Stimulated activated CD8-positive, alpha-beta memory T cell treated with anti-CD3 and anti-CD28 coated beads, Interleukin-7, amount 100 ng/mL, for 1 hour (primary cell): ENCODE results near the gene CALML4.
"Not testable (repeated sequence)": the region's sequence is repeated elsewhere in the genome, so short reads cannot be mapped to it uniquely, and the experiment has no call there.

Source experiments
- DNase-seq, 2 donors: peaks; one replicate each; pipeline ENCODE4 v3.0.0-alpha.2; 2020; ENCODE audit warnings: low read depth in 2 of 2

CALML4 gene

GRCh38 chr15:68191555-68191954 is 13.6 kb downstream of the CALML4 start:
- no peak for DNase-seq

- no peak for DNase-seq
Measured at GRCh38 chr15:68190048-68190447, 15.1 kb downstream of the CALML4 start.

DNA sequence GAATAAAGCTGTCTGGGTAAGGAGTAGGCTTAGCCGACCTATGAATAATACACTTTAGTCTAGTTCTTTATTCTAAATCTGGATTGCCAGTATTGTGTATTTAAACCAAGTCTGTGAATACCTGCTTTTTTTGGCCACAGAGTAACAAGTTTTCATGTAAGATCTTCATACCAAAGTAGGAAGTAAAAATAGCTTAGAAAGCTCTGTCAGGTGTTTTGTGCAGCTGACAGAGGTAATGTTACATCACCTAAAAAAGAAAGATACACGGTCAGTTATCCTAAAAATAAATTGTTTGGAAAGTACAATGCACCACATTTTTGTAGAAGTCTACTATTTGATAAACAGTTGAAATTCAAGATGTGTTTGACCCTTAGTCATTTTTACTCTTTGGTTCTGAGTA is 16.5 kb downstream of the CALML4 start:
- DNase-seq, result no peak

GRCh38 chr15:68187559-68187958 is 17.6 kb downstream of the CALML4 start:
- DNase-seq, result no peak

DNA sequence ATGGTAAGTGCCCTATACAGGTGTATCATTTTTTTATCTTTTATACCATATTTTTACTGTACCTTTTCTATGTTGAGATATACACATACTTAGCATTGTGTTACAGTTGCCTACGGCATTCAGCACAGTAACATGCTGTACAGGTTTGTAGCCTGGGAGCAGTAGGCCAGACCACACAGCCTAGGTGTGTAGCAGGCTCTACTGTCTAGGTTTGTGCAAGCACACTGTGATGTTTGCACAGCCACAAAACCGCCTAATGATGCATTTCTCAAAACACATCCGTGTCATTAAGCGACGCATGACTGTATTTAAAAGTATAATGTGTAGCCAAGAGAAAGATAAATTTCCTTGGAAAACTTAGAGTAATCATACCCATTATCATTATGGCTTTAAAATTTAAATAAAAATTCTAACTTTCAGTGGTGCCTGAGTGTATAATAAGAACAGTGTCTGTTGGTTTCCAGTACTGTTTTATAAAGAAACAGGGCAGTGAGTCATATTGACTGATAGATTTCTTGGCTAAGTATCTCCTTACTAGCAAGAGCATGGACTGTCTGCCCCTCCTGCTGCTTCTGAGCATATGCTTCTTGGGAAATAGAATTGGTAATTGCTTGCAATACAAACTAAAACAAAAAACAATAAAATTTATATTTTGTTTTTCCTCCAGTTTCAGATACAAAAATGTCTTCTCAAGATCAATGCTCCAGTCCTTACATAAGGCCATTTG is 18.3 kb downstream of the CALML4 start:
- DNase-seq, result no peak

DNA sequence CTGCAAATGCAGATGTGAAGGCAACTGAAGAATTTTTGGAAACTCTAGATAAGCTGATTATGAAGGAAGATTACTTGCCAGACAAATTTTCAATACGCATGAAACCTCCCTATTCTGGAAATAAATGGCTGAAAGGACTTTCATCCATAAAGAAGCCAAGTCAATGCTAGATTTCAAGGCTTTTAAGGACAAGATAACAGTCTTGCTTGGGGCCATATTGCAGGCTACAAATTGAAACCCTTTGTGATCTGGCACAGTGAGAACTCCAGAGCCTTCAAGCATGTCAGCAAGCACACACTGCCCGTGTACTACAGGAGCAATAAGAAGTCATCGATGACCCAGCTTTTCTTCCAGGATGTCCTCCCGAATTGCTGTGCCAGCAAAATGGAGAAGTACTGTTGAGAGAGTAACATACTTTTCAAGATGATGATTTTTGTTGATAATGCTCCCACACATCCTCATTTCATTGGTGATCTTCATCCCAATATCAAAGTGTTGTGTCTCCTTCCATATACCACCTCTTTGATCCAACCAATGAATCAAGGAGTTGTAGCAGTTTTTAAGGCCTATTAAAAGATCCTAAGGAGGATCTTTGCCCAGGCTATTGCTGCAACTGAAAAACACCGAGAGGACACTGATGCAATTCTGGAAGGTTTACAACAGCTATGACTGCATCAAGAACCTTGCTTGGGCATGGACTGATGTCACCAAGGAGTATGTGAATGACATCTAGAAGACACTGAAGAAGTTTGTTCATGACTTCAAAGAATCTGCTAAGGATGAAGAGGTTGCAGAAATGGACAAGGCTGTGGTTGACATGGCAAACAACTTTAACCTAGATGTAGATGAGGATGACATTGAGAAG is 20.3 kb downstream of the CALML4 start:
- DNase-seq, result no peak

GRCh38 chr15:68183616-68184315 is 21.4 kb downstream of the CALML4 start:
- no peak for DNase-seq

DNA sequence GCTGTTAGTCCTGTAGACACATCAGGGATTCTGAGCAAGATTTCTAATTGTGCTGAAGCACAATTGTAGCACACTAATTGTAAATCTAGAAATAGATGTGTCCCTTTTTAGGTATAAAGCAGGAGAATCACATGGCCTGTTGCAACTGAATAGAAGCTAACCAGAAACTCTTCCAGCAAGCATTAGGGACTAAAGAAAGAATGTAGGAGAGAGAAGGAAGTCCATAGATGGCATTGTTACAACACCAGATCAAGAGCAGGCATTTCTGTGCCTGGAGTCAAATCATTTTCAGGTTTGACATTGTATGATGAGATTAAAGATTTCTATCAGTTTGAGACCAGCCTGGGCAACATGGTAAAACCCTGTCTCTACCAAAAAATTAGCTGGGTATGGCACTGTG is 27.4 kb downstream of the CALML4 start:
- DNase-seq, result no peak

GRCh38 chr15:68176601-68177000 is 28.5 kb downstream of the CALML4 start:
- no peak for DNase-seq

- DNase-seq, result no peak
Measured at GRCh38 chr15:68175526-68175925, 29.6 kb downstream of the CALML4 start.

DNA sequence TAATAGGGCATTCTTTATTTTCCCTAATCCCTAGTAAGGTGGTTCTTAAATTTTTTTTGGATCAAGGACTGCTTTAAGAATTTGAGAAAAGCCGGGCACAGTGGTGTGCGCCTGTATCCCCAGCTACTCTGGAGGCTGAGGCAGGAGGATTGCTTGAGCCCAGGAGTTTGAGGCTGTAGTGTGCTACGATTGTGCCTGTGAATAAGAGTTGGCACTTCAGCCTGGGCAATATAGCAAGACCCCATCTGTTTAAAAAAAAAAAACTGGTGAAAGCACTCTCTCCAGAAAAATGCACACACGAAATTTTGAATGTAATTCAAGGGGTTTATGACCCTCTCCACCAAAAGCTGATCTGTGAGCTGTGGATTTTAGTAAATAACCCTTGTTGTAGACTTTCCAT is 32.0 kb downstream of the CALML4 start:
- DNase-seq, result no peak

- not testable (repeated sequence) for DNase-seq
Measured at GRCh38 chr15:68172037-68172436, 33.1 kb downstream of the CALML4 start.

GRCh38 chr15:68166847-68167246 is 38.3 kb downstream of the CALML4 start:
- DNase-seq, result no peak

GRCh38 chr15:68163191-68163590 is 41.9 kb downstream of the CALML4 start:
- no peak for DNase-seq

DNA sequence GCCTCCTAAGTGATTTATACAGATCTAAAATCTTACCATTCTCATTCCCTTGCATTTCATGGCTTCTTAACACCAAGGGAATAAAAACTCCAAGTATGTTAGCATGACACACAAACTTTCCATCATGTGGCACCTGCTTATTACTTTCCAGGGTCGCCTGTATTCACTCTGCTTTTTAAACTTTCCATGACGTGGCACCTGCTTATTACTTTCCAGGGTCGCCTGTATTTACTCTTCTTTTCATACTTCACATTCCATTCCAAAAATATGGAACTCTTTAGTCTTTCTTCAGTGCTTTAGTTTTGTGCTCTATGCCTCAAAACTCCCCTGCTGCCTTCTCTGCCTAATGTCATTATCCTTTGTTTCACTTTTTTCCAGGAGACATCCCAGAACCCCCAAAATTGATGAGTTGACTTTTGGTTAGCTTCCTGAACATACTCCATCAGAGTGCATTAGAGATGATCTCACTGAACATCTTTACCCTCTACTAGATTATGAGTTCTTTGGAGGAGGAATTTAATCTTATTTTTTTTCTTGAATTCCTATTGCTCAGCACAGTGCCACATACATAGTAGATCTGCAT is 47.0 kb downstream of the CALML4 start:
- no peak for DNase-seq

GRCh38 chr15:68157074-68157473 is 48.1 kb downstream of the CALML4 start:
- no peak for DNase-seq

DNA sequence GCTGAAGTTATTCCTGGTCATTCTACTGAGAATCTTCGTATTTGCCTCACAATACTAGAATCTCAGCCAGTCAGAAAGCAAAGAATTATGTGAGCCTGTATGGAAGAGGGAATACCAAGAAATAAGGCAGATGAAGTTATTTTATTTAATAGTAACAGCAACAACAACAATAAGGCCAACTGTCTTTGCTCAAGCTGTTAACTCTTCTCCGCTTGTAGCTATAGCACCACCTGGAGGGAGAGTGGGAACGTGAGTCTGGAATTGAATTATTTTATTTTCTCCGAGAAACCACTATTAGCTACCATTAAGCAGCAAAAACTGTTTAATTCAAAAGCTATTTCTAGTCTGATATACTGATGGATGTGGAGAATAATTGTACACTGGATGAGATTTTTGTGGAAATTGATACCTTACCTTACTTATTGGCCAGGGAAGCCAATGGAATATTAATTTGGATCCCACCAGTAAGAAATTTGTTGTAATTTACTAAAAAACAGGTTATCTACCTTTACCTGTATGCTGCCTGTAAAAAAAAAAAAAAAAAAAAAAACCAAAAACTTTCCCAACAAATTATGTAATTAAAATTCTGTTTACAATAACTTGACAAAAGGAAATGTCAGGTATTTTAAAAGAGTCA is 50.1 kb downstream of the CALML4 start:
- DNase-seq, result no peak

- DNase-seq, result no peak
Measured at GRCh38 chr15:68152342-68152741, 52.8 kb downstream of the CALML4 start.

- no peak for DNase-seq
Measured at GRCh38 chr15:68151277-68151676, 53.9 kb downstream of the CALML4 start.

GRCh38 chr15:68150187-68150586 is 54.9 kb downstream of the CALML4 start:
- no peak for DNase-seq

DNA sequence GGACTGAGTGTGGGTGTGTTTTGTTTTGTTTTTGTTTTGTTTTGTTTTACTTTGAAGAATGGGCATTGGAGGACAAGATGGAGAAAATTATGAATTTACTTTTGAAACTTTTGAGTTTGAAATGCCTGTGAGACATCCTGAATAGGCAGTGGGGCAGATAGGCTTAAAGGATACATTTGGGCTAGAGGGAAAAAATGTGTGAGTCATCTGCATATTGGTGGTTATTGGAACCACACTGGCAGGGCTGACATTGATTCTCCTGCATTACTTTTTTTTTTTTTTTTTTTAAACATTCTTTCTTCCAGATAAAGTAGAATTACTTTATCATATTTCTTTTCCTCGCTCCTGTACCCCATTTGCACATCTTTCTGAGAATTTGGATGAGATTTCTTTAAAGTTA is 56.1 kb downstream of the CALML4 start:
- no peak for DNase-seq

- no peak for DNase-seq
Measured at GRCh38 chr15:68148039-68148438, 57.1 kb downstream of the CALML4 start.
